ENCODE data around the gene TBL1X. TPM values are rescaled to one million over a fixed set of nuclear protein-coding genes. Genes with fewer than 3 reads are reported as not detected.
"Not testable (repeated sequence)": the region's sequence is repeated elsewhere in the genome, so short reads cannot be mapped to it uniquely, and the experiment has no call there.

TBL1X gene
- polyA plus RNA-seq, 3 donors = 4.2 to 11.0 (median 10.9) TPM

GRCh38 chrX:9738151-9738550 lies 273.3 kb downstream of the TBL1X start:
- no peak overlapping the region for H3K27ac ChIP-seq (ENCODE audit: low read depth, low read length)
- 34 to 76% (median 64%) methylated on average over 3 of the region's 3 CpGs for WGBS, 3 donors

DNA sequence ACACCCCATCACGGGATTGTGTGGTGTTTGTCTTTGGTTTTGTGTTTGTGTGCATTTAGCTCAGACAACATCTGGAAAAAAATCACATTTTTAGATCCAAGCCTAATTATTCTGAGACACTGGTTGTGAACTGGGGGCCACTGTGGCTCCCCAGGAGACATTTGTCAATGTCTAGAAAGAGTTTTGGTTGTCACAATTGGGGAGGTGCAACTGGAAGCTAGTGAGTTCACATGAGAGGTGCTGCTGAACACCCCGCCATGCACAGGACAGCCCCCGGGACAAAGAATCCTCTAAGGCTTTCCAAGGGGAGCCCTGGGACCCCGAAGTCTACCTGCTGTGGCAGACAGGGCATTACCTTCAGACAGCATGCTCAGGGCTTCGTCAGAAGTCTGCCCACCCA lies 274.3 kb downstream of the TBL1X start:
- no peak overlapping the region for H3K27ac ChIP-seq (ENCODE audit: low read depth, low read length)
- WGBS, 3 donors = 76 to 96% (median 93%) methylated on average over 5 of the region's 5 CpGs

- WGBS, 3 donors = 31 to 67% (median 59%) methylated on average over 10 to 11 of the region's 11 CpGs
- no peak overlapping the region for H3K27ac ChIP-seq (ENCODE audit: low read depth, low read length)
These were observed 280.7 kb downstream of the TBL1X start for GRCh38 chrX:9745417-9746115.

GRCh38 chrX:9746148-9746888 lies 281.5 kb downstream of the TBL1X start:
- H3K27ac ChIP-seq (ENCODE audit: low read depth, low read length) = no peak overlapping the region

DNA sequence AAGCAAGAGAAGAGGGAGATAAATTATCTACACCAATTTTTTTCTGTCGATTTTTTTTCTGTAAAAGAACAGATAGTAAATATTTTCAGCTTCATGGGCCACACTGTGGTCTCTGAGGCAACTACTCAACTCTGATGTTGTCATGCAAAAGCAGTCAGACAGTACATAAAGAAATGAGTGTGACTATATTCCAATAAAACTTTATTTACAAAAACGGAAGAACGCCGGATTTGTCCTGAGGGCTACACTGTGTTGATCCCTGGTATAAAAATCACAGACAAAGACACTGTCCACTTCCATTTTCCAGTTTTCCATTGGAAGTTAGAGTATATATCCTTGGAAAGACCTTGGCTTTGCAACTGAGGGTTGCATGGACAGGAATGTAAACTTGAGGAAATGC lies 282.8 kb downstream of the TBL1X start:
- 90 to 94% (median 90%) methylated on average over 4 of the region's 4 CpGs for WGBS, 3 donors
- no peak overlapping the region for H3K27ac ChIP-seq (ENCODE audit: low read depth, low read length)

More at GRCh38 chrX:9746148-9746888, 281.5 kb downstream of the TBL1X start:
- 15 to 70% (median 28%) methylated on average over 3 of the region's 3 CpGs for WGBS, 3 donors

GRCh38 chrX:9749146-9749692 lies 284.4 kb downstream of the TBL1X start:
- WGBS, 3 donors = 47 to 65% (median 53%) methylated on average over 8 to 11 of the region's 11 CpGs
- H3K27ac ChIP-seq (ENCODE audit: low read depth, low read length) = no peak overlapping the region

DNA sequence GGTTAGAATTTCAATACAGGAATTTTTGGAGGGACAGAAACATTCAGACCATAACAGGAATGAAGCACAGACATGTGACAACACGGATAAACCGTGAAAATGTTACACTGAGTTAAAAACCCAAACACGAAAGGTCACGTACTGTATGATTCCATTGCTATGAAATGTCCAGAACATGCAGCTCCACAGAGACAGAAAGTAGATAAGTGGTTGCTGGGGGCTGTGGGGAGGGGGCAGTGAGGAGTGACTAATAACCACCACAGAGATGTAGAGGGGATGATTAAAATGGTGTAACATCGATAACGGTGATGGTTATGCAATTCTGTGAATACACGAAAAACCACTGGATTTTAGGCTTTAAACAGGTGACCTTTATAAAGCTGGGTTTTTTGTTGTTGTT lies 292.5 kb downstream of the TBL1X start:
- WGBS, 3 donors = 85 to 93% (median 86%) methylated on average over 7 of the region's 7 CpGs
- H3K27ac ChIP-seq (ENCODE audit: low read depth, low read length) = no peak overlapping the region

GRCh38 chrX:9758021-9758638 lies 293.3 kb downstream of the TBL1X start:
- WGBS, 3 donors = 32 to 64% (median 45%) methylated on average over 4 of the region's 4 CpGs
- H3K27ac ChIP-seq (ENCODE audit: low read depth, low read length) = no peak overlapping the region

GRCh38 chrX:9759337-9759736 lies 294.5 kb downstream of the TBL1X start:
- 68 to 88% (median 81%) methylated on average over 8 of the region's 8 CpGs for WGBS, 3 donors
- H3K27ac ChIP-seq (ENCODE audit: low read depth, low read length) = no peak overlapping the region

GRCh38 chrX:9765072-9765736 lies 300.3 kb downstream of the TBL1X start:
- H3K27ac ChIP-seq (ENCODE audit: low read depth, low read length) = no peak overlapping the region
- WGBS, 3 donors = 20 to 33% (median 22%) methylated on average over 19 to 67 of the region's 67 CpGs

DNA sequence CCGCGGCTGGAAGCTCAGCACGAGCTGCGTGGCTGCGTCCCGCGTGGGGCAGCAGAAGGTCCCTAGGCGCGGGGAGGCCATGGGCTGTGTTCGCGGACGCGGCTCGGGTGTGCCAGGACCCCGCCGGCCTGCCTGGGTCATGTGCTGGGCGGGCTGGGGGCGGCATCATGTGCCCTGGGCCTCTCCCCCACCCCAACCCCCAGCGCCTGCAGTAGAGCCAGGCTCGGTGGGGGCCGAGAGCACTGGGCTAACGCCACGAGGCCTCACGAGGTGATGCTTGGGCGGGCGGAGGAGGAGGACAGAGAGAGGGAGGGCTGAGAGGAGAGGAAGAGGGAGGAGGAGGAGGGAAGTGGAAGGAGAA lies 300.9 kb downstream of the TBL1X start, which contains the start of gene GPR143:
Gene GPR143 (minus strand): TSS at position 111 of the 361 bp plus-strand sequence. CDS start 30 bp downstream, at position 81.
- WGBS, 3 donors = 22 to 25% methylated on average over 26 of the region's 26 CpGs; no CpG with 5 or more reads in 1 of the 3 donors
- no peak within 1 kb of the TSS for H3K27ac ChIP-seq (ENCODE audit: low read depth, low read length)

DNA sequence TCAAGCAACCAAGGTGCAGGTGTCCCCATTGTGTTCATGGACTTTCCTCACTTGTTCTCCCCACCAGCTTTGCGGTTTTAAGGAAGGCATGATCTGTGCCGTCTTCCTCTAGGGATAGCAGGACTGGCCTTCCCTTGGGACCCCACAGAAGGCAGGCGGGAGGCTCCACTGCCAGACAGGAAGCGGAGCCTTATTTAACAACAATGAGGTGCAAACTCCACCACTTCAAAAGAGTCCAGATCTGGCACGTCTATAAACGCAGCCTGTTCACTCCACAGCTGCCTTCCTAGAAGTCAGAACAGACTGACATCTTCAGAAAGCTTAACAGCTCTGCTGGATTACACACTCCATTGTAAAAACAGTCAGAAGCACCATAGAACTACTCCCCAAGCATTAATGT lies 302.5 kb downstream of the TBL1X start:
- 41 to 66% (median 43%) methylated on average over 6 of the region's 6 CpGs for WGBS, 3 donors

DNA sequence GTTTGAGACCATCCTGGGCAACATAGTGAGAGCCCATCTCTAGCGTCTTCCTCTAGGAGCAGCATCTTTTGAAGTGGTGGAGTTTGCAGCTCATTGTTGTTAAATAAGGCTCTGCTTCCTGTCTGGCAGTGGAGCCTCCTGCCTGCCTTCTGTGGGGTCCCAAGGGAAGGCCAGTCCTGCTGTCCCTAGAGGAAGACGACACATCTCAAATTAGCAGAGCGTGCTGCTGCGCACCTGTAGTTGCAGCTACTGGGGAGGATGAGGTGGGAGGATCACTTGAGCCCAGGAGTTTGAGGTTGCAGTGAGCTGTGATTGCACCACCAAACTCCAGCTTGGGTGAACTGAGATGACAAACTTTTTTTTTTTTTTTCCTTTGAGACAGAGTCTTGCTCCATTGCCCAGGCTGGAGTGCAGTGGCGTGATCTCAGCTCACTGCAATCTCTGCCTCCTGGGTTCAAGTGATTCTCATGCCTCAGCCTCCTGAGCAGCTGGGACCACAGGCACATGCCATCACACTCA lies 303.5 kb downstream of the TBL1X start:
- WGBS, 3 donors = 64 to 84% (median 73%) methylated on average over 5 of the region's 5 CpGs
- not testable (repeated sequence) for H3K27ac ChIP-seq (ENCODE audit: low read depth, low read length)

More for the DNA sequence above, 302.5 kb downstream of the TBL1X start:
- H3K27ac ChIP-seq (ENCODE audit: low read depth, low read length) = no peak overlapping the region

GRCh38 chrX:9770319-9770718 lies 305.5 kb downstream of the TBL1X start:
- no peak overlapping the region for H3K27ac ChIP-seq (ENCODE audit: low read depth, low read length)
- 33 to 54% methylated on average over 1 of the region's 1 CpG; no CpG with 5 or more reads in 1 of the 3 donors for WGBS, 3 donors

- H3K27ac ChIP-seq (ENCODE audit: low read depth, low read length) = no peak overlapping the region
- WGBS, 3 donors = 83 to 91% (median 86%) methylated on average over 6 of the region's 6 CpGs
These were observed 308.1 kb downstream of the TBL1X start for GRCh38 chrX:9772943-9773342.

DNA sequence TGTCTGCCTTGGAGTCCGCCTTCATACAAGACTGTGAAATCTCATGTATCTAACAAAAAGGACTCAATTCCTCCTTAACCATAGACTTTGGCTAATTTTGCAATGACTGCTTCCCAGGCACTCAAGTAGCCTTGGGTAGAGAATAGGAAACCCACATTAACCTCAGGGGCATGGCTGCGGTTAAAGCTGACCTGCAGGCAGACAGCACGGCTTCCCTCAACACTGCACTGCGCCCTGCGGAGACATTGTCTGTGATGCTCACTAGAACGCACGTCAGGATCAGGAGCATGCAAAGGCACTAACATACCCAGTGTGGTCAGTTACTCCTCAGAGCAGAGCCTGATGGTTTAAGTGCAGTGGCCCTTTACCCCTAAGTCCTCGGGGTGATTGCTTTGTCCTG lies 311.1 kb downstream of the TBL1X start:
- WGBS, 3 donors = 48 to 80% (median 68%) methylated on average over 8 of the region's 8 CpGs

DNA sequence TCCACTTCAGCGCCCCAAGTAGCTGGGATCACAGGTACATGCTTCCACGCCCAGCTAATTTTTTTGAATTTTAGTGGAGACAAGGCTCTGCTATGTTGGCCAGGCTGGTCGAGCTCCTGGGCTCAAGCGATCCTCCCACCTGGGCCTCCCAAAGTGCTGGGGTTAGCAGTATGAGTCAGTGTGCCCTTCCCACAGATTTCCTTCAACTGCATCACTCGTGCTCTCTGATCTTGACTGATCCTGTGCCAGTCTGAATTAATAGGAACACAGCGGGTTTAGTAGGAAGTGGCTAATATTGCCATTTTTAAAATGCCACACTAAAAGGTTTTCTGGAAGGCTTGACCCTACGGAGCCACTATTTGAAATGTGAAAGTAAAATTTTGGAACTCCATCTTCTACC lies 317.1 kb downstream of the TBL1X start:
- no peak overlapping the region for H3K27ac ChIP-seq (ENCODE audit: low read depth, low read length)
- WGBS, 3 donors = 78 to 91% (median 85%) methylated on average over 7 of the region's 7 CpGs

More for the DNA sequence above, 311.1 kb downstream of the TBL1X start:
- no peak overlapping the region for H3K27ac ChIP-seq (ENCODE audit: low read depth, low read length)

- 90 to 99% (median 96%) methylated on average over 8 of the region's 8 CpGs for WGBS, 3 donors
- H3K27ac ChIP-seq (ENCODE audit: low read depth, low read length) = no peak overlapping the region
These were observed 319.5 kb downstream of the TBL1X start for GRCh38 chrX:9784332-9784731.
